GM06990 (cell line): ENCODE results near the gene STK11.
A peak's percentile ranks its signal among the peaks of the same experiment; 100 is the strongest.
"Not testable (repeated sequence)": the region's sequence is repeated elsewhere in the genome, so short reads cannot be mapped to it uniquely, and the experiment has no call there.

Source experiments
- DNase-seq: peaks from one replicate; pipeline ENCODE4 v3.0.0-alpha.2; 2011; ENCODE audit not compliant: insufficient read length; ENCODE audit errors: extremely low read depth
- H3K27me3 ChIP-seq: replicated peaks from 2 replicates; pipeline ENCODE4 v1.6.0; 2011; ENCODE audit warnings: low read length; ENCODE audit not compliant: control insufficient read depth, insufficient read depth
- H3K36me3 ChIP-seq: 2 replicates; pipeline ENCODE4 v1.5.1; 2011; ENCODE audit warnings: low read length; ENCODE audit not compliant: control insufficient read depth, insufficient read depth
- H3K4me3 ChIP-seq: replicated peaks from 2 replicates; pipeline ENCODE4 v1.5.1; 2011; ENCODE audit warnings: low read depth, mild to moderate bottlenecking, control low read depth, low read length
- CTCF ChIP-seq: IDR thresholded peaks from 2 replicates; pipeline ENCODE4 v1.5.1; 2011; ENCODE audit warnings: low read length, control low read depth, mild to moderate bottlenecking, inconsistent platforms; ENCODE audit not compliant: insufficient read depth, poor library complexity, severe bottlenecking

Gene STK11

GRCh38 chr19:1206864-1207450 is 1.4 kb downstream of the STK11 start:
- TF ChIP-seq CTCF, result no peak
- no peaks in the 10 kb centered on the region for H3K27me3 ChIP-seq
- H3K36me3 ChIP-seq, result peaks cover 5% of the 10 kb centered on the region
- DNase-seq, result peak; percentile 53
- H3K4me3 ChIP-seq, result peak overlapping the region; percentile 89

GRCh38 chr19:1208830-1209229 is 3.3 kb downstream of the STK11 start:
- H3K36me3 ChIP-seq, DNase-seq, H3K27me3 ChIP-seq: not testable (repeated sequence)
- peak overlapping the region; percentile 6 for H3K4me3 ChIP-seq

GRCh38 chr19:1210227-1210538 is 4.6 kb downstream of the STK11 start:
- H3K4me3 ChIP-seq, result no peak overlapping the region
- TF ChIP-seq CTCF, result no peak
- H3K27me3 ChIP-seq, result no peaks in the 10 kb centered on the region
- DNase-seq, result no peak
- H3K36me3 ChIP-seq, result peaks cover 7% of the 10 kb centered on the region

- Histone ChIP-seq H3K27me3 (no peaks in the 10 kb centered on the region), H3K4me3 (no peak overlapping the region), H3K36me3 (peaks cover 8% of the 10 kb centered on the region)
- DNase-seq, result peak; percentile 9
- TF ChIP-seq CTCF, result no peak
These were observed 6.1 kb downstream of the STK11 start for GRCh38 chr19:1211494-1212234.

- H3K4me3 ChIP-seq, result peak overlapping the region; percentile 31
- peak; percentile 56 for DNase-seq
These were observed 8.1 kb downstream of the STK11 start for GRCh38 chr19:1213391-1214286.

More at GRCh38 chr19:1213391-1214286, 8.1 kb downstream of the STK11 start:
- H3K36me3 ChIP-seq, result peaks cover 10% of the 10 kb centered on the region
- no peak for TF ChIP-seq CTCF
- no peaks in the 10 kb centered on the region for H3K27me3 ChIP-seq
